OCI-LY7 (cell line): ENCODE results near the gene TMEM200B. TPM values are rescaled to one million over a fixed set of nuclear protein-coding genes. Genes with fewer than 3 reads are reported as not detected.

Experiments
- BruUV-seq: library from RNA; stranded (reverse); fragments of 400-500 nt; replicated peaks from 2 replicates; lab custom pipeline; 2021; lab: Mats Ljungman, UMichigan
- CTCF ChIA-PET: fragments of 300-600 bp; sonication (Branson Sonifier 250); formaldehyde crosslinking; loops from one replicate; lab custom pipeline; 2022; ENCODE audit warnings: antibody characterized with exemption; ENCODE audit not compliant: unreplicated experiment; lab: Charles Lee
- POLR2A ChIA-PET: fragments of 300-600 bp; sonication (Branson Sonifier 250); formaldehyde crosslinking; loops from one replicate; lab custom pipeline; 2022; ENCODE audit warnings: antibody characterized with exemption; lab: Charles Lee
- DNase-seq: peaks from one replicate; pipeline ENCODE4 v3.0.0-alpha.2; 2015; ENCODE audit warnings: low spot score
- H2AFZ ChIP-seq: fragments of 200-600 bp; sonication (generic), shearing (Covaris generic); 2 replicates; pipeline ENCODE4 v1.6.1; 2014; ENCODE audit warnings: mild to moderate bottlenecking, antibody characterized with exemption, low read length, moderate library complexity
- H3K27ac ChIP-seq: fragments of 200-600 bp; sonication (generic); 2 replicates; pipeline ENCODE4 v1.5.1; 2014; ENCODE audit warnings: mixed run types, low read depth, mild to moderate bottlenecking, moderate library complexity, low read length, inconsistent platforms; ENCODE audit not compliant: poor library complexity, severe bottlenecking
- H3K36me3 ChIP-seq: fragments of 200-600 bp; sonication (generic); 2 replicates; pipeline ENCODE4 v1.6.1; 2014; ENCODE audit warnings: mild to moderate bottlenecking, antibody characterized with exemption, low read length, moderate library complexity, mixed read lengths; ENCODE audit not compliant: insufficient read depth
- H3K4me1 ChIP-seq: fragments of 200-600 bp; sonication (generic); 2 replicates; pipeline ENCODE4 v1.5.1; 2014; ENCODE audit warnings: mild to moderate bottlenecking, low read length; ENCODE audit not compliant: insufficient read depth, poor library complexity, severe bottlenecking
- H3K4me2 ChIP-seq: fragments of 200-600 bp; sonication (generic); 2 replicates; pipeline ENCODE4 v1.6.1; 2014; ENCODE audit warnings: mild to moderate bottlenecking, low read length
- H3K4me3 ChIP-seq: fragments of 200-600 bp; sonication (generic); 2 replicates; pipeline ENCODE4 v1.5.1; 2014; ENCODE audit warnings: mild to moderate bottlenecking, low read depth, low read length; ENCODE audit not compliant: poor library complexity, severe bottlenecking
- H3K79me2 ChIP-seq: fragments of 200-600 bp; sonication (generic); 2 replicates; pipeline ENCODE4 v1.6.1; 2016; ENCODE audit warnings: low read depth, mild to moderate bottlenecking, low read length, moderate library complexity, mixed read lengths; ENCODE audit not compliant: insufficient read depth
- H3K9me2 ChIP-seq: fragments of 200-600 bp; sonication (generic); 2 replicates; pipeline ENCODE4 v1.6.1; 2016; ENCODE audit warnings: mild to moderate bottlenecking, low read length, mixed read lengths; ENCODE audit not compliant: insufficient read depth
- H3K9me3 ChIP-seq: fragments of 200-600 bp; sonication (generic); 2 replicates; pipeline ENCODE4 v1.6.1; 2014; ENCODE audit warnings: mild to moderate bottlenecking, mixed run types, low read length, mixed read lengths
- H4K20me1 ChIP-seq: fragments of 200-600 bp; sonication (generic); 2 replicates; pipeline ENCODE4 v1.6.1; 2014; ENCODE audit warnings: mild to moderate bottlenecking, antibody characterized with exemption, low read length, moderate library complexity, mixed read lengths; ENCODE audit not compliant: insufficient read depth
- EZH2phosphoT487 ChIP-seq: fragments of 200-600 bp; sonication (generic); IDR thresholded peaks from 2 replicates; pipeline ENCODE4 v1.6.1; 2018; ENCODE audit warnings: low read depth, borderline replicate concordance, mild to moderate bottlenecking, mixed run types, antibody characterized with exemption, low read length, moderate library complexity, mixed read lengths
- intact Hi-C: fragments of 100-400 bp; cut with micrococcal nuclease; formaldehyde crosslinking; loops from one replicate; pipeline ENCODE4 v1.10.0; 2022; ENCODE audit not compliant: unreplicated experiment
- total RNA-seq, 2 experiments: library from RNA; depleted of rRNA in 1 of 2; stranded (reverse); fragments of >200 nt in 1 of 2; shearing (Covaris generic) in 1 of 2; gene quantifications; 2 replicates each; pipeline ENCODE4 v1.2.3, GENCODE V29; 2014 to 2022
- TF ChIP-seq, protein P1 (sequence below): fragments of 200-600 bp; sonication (generic); conservative IDR thresholded peaks from 2 replicates; pipeline ENCODE4 v1.5.1; 2014; ENCODE audit warnings: mild to moderate bottlenecking, antibody characterized with exemption, low read length, moderate library complexity, mixed read lengths

TMEM200B gene
- total RNA-seq, 2 experiments from 2014 or later: not detected

DNA sequence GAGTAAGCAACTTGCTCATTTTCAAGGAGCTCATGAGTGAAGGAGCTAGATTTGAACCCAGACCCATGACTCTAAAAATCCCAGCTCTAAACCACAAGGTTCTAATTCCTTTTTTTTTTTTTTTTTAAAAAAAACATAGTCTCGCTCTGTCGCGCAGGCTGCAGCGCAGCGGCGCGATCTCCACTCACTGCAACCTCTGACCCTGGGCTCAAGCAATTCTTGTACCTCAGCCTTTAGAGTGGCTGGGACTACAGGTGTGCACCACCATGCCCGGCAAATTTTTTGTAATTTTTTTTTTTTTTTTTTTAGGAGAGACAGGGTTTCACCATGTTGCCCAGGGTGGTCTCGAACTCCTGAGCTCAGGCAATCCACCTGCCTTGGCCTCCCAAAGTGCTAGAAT is 44.2 kb upstream of the TMEM200B start:
- DNase-seq: no peak
- H3K4me3 ChIP-seq: no peak overlapping the region
- CTCF ChIA-PET: no interaction called here
- no peaks in the 10 kb centered on the region for H3K9me2 ChIP-seq
- peaks cover 99% of the 10 kb centered on the region for H3K36me3 ChIP-seq
- BruUV-seq: no TSS peak
- H3K27ac ChIP-seq: no peak overlapping the region
- peaks cover 57% of the 10 kb centered on the region for H4K20me1 ChIP-seq
- no peak overlapping the region for H3K4me2 ChIP-seq
- TF ChIP-seq, protein P1, sequence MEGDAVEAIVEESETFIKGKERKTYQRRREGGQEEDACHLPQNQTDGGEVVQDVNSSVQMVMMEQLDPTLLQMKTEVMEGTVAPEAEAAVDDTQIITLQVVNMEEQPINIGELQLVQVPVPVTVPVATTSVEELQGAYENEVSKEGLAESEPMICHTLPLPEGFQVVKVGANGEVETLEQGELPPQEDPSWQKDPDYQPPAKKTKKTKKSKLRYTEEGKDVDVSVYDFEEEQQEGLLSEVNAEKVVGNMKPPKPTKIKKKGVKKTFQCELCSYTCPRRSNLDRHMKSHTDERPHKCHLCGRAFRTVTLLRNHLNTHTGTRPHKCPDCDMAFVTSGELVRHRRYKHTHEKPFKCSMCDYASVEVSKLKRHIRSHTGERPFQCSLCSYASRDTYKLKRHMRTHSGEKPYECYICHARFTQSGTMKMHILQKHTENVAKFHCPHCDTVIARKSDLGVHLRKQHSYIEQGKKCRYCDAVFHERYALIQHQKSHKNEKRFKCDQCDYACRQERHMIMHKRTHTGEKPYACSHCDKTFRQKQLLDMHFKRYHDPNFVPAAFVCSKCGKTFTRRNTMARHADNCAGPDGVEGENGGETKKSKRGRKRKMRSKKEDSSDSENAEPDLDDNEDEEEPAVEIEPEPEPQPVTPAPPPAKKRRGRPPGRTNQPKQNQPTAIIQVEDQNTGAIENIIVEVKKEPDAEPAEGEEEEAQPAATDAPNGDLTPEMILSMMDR: no peak
- no peak for TF ChIP-seq EZH2phosphoT487
- H3K9me3 ChIP-seq: no peaks in the 10 kb centered on the region
- POLR2A ChIA-PET: interaction anchor here (0.6 to 0.7 kb wide), 2 partner anchors 24 to 1310 kb away, joined by 3 read pairs; no protein-coding TSS in a partner anchor
- intact Hi-C loops: no loop called here
- H3K4me1 ChIP-seq: peaks cover 9% of the 10 kb centered on the region
- no peak overlapping the region for H2AFZ ChIP-seq
- H3K79me2 ChIP-seq: peaks cover 91% of the 10 kb centered on the region

DNA sequence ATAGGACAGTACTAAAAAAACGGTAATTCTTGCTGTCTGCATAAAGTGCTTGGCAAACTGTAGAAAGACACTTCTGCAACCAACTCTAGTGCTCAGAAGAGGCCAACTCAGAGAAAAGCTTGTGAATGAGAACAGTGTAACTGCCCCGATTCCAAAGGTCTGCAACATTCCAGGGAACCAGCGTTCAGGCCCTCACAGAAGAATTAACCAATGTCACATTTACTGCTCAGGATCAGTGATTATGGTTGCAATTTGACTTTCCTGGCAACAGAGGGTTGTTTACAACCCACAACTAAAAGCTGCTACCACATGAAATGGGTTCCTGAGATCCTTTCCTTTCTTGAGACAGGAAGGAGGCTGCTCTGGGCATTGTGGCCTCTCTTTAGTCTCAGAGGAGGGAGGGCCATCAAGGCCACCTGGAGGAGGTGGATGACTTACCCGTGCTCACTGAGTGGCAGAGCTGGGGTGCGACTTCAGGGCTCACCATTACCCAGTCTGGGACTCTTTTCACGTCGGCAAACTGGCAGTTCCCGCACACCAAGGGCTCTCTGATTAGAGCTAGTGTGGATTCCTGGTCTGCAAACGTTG is 42.7 kb upstream of the TMEM200B start:
- H3K27ac ChIP-seq: no peak overlapping the region
- H3K4me3 ChIP-seq: no peak overlapping the region
- no peak overlapping the region for H2AFZ ChIP-seq
- peaks cover 58% of the 10 kb centered on the region for H4K20me1 ChIP-seq
- TF ChIP-seq EZH2phosphoT487: no peak
- TF ChIP-seq, protein P1: no peak
- intact Hi-C loops: no loop called here
- peaks cover 4% of the 10 kb centered on the region for H3K4me1 ChIP-seq
- H3K79me2 ChIP-seq: peaks cover 91% of the 10 kb centered on the region
- H3K36me3 ChIP-seq: peaks cover 98% of the 10 kb centered on the region
- no TSS peak for BruUV-seq
- ChIA-PET POLR2A (interaction anchor here (0.6 kb wide), 2 partner anchors 8 to 1098 kb away, joined by 5 read pairs; no protein-coding TSS in a partner anchor), CTCF (no interaction called here)
- H3K9me3 ChIP-seq: no peaks in the 10 kb centered on the region
- DNase-seq: no peak
- H3K4me2 ChIP-seq: no peak overlapping the region
- H3K9me2 ChIP-seq: no peaks in the 10 kb centered on the region

DNA sequence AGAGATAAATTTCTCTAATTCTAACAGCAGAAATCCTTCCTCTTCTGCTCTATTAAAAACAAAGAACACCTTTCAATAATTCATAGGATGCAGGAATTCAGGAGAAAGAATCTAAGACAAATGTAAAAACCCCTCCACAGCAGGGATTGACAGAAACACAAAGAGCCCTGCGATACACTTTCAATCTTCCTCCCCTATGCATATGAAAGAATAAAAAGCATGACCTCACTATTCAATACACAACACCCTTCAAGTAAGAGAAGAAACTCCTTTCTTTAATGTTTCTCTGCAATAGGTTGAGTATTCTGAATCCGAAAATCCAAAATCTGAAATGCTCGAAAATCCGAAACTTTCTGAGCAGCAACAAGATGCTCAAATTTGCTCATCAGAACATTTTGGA is 40.9 kb upstream of the TMEM200B start:
- BruUV-seq: no TSS peak
- peaks cover 88% of the 10 kb centered on the region for H3K79me2 ChIP-seq
- TF ChIP-seq EZH2phosphoT487: no peak
- TF ChIP-seq, protein P1: no peak
- no peak overlapping the region for H2AFZ ChIP-seq
- CTCF ChIA-PET: no interaction called here
- no peak for DNase-seq
- H3K4me2 ChIP-seq: no peak overlapping the region
- no peaks in the 10 kb centered on the region for H3K4me1 ChIP-seq
- POLR2A ChIA-PET: no interaction called here
- peaks cover 46% of the 10 kb centered on the region for H4K20me1 ChIP-seq
- intact Hi-C loops: no loop called here
- no peaks in the 10 kb centered on the region for H3K9me3 ChIP-seq
- no peak overlapping the region for H3K27ac ChIP-seq
- H3K9me2 ChIP-seq: no peaks in the 10 kb centered on the region
- H3K36me3 ChIP-seq: peaks cover 96% of the 10 kb centered on the region
- no peak overlapping the region for H3K4me3 ChIP-seq
